Activated T-cell treated with anti-CD3 and anti-CD28 coated beads for 1 hour (primary cell): Measurements from ENCODE around the gene CACNB1.
"Not testable (repeated sequence)": the region's sequence is repeated elsewhere in the genome, so short reads cannot be mapped to it uniquely, and the experiment has no call there.

ENCODE experiments used
- DNase-seq: peaks from one replicate; pipeline ENCODE4 v3.0.0-alpha.2; 2020; ENCODE audit warnings: low read depth

CACNB1 gene

GRCh38 chr17:39174920-39175694, 22.4 kb downstream of the CACNB1 start:
- peak; percentile 82 for DNase-seq

GRCh38 chr17:39173526-39174274, 23.8 kb downstream of the CACNB1 start:
- no peak for DNase-seq

- DNase-seq: no peak
These were observed 24.4 kb downstream of the CACNB1 start for GRCh38 chr17:39173080-39173479.

GRCh38 chr17:39171933-39172332, 25.5 kb downstream of the CACNB1 start:
- no peak for DNase-seq

- DNase-seq: no peak
These were observed 26.9 kb downstream of the CACNB1 start for GRCh38 chr17:39170558-39170957.

- DNase-seq: no peak
These were observed 27.4 kb downstream of the CACNB1 start for GRCh38 chr17:39170109-39170508.

GRCh38 chr17:39169518-39169917, 28.0 kb downstream of the CACNB1 start:
- no peak for DNase-seq

- DNase-seq: no peak
These were observed 28.4 kb downstream of the CACNB1 start for GRCh38 chr17:39169101-39169500.

- not testable (repeated sequence) for DNase-seq
These were observed 29.0 kb downstream of the CACNB1 start for GRCh38 chr17:39168503-39168902.

- no peak for DNase-seq
These were observed 30.0 kb downstream of the CACNB1 start for GRCh38 chr17:39167476-39167875.

GRCh38 chr17:39166437-39167335, 30.8 kb downstream of the CACNB1 start:
- no peak for DNase-seq

- no peak for DNase-seq
These were observed 31.6 kb downstream of the CACNB1 start, which contains the start of gene ARL5C for GRCh38 chr17:39165841-39166349. Gene ARL5C, minus strand, starts transcription at chr17:39166161. Its CDS starts 401 bp downstream, at chr17:39165760.

GRCh38 chr17:39165178-39165840, 32.2 kb downstream of the CACNB1 start:
- DNase-seq: no peak

GRCh38 chr17:39164675-39165143, 32.8 kb downstream of the CACNB1 start:
- peak; percentile 63 for DNase-seq

GRCh38 chr17:39161962-39162361, 35.5 kb downstream of the CACNB1 start:
- no peak for DNase-seq

GRCh38 chr17:39158623-39159022, 38.8 kb downstream of the CACNB1 start:
- no peak for DNase-seq

GRCh38 chr17:39156491-39156890, 41.0 kb downstream of the CACNB1 start:
- no peak for DNase-seq

GRCh38 chr17:39155654-39156053, 41.8 kb downstream of the CACNB1 start:
- no peak for DNase-seq

GRCh38 chr17:39153599-39154051, 43.8 kb downstream of the CACNB1 start:
- DNase-seq: peak; percentile 96

- peak; percentile 19 for DNase-seq
These were observed 45.3 kb downstream of the CACNB1 start for GRCh38 chr17:39151943-39152818.
